GM12872 (cell line): ENCODE data around the gene LMTK2.

Experiments used
- CTCF ChIP-seq: IDR thresholded peaks from 3 replicates; pipeline ENCODE4 v1.5.1; 2011; ENCODE audit warnings: low read depth, mild to moderate bottlenecking, low read length, moderate library complexity; ENCODE audit not compliant: insufficient read depth

LMTK2 gene

GRCh38 chr7:98229441-98229840, 122.8 kb downstream of the LMTK2 start:
- TF ChIP-seq CTCF = no peak

- no peak for TF ChIP-seq CTCF
These were observed 123.5 kb downstream of the LMTK2 start for GRCh38 chr7:98229991-98230745.

- no peak for TF ChIP-seq CTCF
These were observed 124.2 kb downstream of the LMTK2 start for GRCh38 chr7:98230746-98231471.

DNA sequence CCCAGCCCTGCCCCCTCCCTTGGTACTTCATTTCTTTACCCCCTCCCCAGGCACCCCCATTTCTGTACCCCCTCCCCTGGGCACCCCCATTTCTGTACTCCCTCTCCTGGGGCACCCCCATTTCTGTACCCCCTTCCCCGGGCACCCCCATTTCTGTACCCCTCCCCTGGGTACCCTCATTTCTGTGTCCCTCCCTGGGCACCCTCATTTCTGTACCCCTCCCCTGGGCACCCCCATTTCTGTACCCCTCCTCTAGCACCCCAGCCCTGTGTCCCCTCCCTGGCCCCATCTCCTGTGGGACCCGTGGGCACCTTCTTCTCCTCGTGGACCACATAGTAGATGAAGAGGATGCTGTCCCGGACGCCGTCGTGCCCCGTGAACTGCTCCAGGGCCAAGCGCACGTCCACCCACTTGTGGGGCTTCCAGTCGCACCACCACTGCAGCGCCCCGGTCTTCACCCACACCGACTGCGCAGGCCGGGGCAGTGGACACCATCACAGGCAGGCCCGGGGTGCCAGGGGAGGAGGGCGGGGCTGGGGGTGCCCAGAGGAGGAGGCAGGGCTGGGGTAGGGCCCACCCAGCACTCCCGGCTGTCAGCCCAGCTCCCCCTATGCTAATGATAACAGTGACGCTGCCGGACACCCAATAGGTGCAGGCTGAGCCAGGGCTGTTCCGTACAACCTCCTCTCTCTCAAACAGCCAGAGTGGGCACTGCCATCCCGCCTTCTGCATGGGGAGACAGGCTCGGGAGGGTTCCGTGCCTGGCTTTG, 125.0 kb downstream of the LMTK2 start:
- no peak for TF ChIP-seq CTCF

GRCh38 chr7:98232263-98232585, 125.6 kb downstream of the LMTK2 start:
- no peak for TF ChIP-seq CTCF

GRCh38 chr7:98232799-98233198, 126.1 kb downstream of the LMTK2 start:
- no peak for TF ChIP-seq CTCF
